ENCODE results near the gene C22orf23.
"Not testable (repeated sequence)": the region's sequence is repeated elsewhere in the genome, so short reads cannot be mapped to it uniquely, and the experiment has no call there.

C22orf23 gene

GRCh38 chr22:37982938-37983859, 29.8 kb upstream of the C22orf23 start:
- in situ Hi-C loops (cut with HindIII; ENCODE audit: low sequenced_read_pairs), result no loop called here

- in situ Hi-C loops (cut with HindIII; ENCODE audit: low sequenced_read_pairs), result no loop called here
Observed at GRCh38 chr22:37982151-37982785, 28.9 kb upstream of the C22orf23 start.

DNA sequence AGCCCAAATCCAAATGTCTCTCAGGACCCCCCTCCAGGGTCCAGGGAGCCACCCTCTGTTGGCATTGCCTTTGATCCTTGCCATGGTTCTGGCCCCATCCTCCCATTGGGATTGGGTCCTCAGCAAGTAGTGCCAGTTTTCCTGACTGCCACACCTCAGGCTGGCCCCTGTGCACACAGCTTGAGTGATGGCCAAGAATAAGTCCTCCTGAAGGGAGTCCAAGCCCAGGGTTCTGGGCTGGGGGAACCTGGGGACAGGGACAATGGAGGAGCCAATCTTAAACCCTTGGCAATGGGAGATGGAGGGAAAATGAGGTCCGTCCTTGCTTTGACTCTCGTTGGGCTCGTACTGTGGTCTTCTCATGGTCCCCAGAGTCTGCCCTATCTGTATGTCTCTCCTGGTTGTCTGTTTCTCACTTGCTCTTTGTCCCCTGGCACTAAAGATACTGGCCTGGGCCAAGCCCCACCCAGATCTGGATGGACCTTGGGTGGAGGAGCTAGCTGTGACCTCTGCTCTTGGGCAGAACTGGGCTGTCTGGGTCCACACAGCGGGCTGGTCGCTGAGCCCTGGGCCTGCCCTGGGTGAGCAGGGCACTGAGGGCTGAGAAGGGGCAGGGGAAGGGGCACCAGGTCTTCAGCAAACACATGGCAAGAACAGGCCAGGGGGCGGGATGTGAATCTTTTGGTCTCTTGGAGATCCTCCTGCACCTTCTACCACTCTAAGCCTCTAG, 28.0 kb upstream of the C22orf23 start:
- in situ Hi-C loops (cut with HindIII; ENCODE audit: low sequenced_read_pairs), result no loop called here

GRCh38 chr22:37979782-37980181, 26.4 kb upstream of the C22orf23 start:
- in situ Hi-C loops (cut with HindIII; ENCODE audit: low sequenced_read_pairs), result no loop called here

GRCh38 chr22:37976547-37976946, 23.1 kb upstream of the C22orf23 start:
- in situ Hi-C loops (cut with HindIII; ENCODE audit: low sequenced_read_pairs), result no loop called here

GRCh38 chr22:37976022-37976421, 22.6 kb upstream of the C22orf23 start:
- in situ Hi-C loops (cut with HindIII; ENCODE audit: low sequenced_read_pairs), result not testable (repeated sequence)

DNA sequence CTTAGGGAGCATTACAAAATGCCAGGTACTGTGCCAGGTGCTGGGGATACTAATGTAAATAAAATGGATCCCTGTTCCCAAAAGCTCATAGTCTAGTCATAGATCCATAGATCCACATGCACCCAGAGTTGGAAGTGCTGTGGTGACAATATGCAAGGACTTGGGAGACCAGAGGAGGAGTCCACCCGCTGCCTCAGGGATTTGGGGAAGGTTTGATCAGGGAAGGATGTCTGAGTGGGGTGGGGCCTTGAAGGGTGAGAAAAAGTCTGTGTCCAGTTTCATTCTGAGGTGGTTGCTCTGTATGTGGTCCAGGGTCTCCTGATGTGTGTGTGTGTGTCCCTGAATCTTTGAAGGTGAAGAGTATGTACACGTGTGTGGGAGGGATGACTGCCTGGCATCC, 21.8 kb upstream of the C22orf23 start:
- in situ Hi-C loops (cut with HindIII; ENCODE audit: low sequenced_read_pairs), result no loop called here

GRCh38 chr22:37973271-37974170, 20.1 kb upstream of the C22orf23 start:
- in situ Hi-C loops (cut with HindIII; ENCODE audit: low sequenced_read_pairs), result no loop called here

DNA sequence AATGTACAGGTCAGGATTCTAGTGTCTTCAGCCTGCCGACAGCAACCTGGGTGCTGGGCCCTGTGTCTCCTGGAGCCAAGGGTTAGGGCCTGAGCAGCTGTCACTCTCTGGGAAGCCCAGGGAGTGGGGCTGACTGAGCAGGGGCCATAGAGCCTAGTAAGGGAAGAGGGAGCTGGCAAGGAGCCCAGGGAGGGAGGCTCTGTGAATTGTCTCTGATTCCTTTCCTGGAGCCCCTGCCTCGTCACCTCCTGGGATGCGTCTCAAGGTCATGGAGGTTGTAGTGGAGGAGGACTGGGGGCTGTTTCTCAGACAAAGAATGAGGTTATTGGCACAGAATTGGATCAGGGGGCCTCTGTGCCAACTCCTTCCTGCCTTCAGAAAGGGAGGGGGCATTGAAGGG, 19.1 kb upstream of the C22orf23 start:
- in situ Hi-C loops (cut with HindIII; ENCODE audit: low sequenced_read_pairs), result no loop called here

DNA sequence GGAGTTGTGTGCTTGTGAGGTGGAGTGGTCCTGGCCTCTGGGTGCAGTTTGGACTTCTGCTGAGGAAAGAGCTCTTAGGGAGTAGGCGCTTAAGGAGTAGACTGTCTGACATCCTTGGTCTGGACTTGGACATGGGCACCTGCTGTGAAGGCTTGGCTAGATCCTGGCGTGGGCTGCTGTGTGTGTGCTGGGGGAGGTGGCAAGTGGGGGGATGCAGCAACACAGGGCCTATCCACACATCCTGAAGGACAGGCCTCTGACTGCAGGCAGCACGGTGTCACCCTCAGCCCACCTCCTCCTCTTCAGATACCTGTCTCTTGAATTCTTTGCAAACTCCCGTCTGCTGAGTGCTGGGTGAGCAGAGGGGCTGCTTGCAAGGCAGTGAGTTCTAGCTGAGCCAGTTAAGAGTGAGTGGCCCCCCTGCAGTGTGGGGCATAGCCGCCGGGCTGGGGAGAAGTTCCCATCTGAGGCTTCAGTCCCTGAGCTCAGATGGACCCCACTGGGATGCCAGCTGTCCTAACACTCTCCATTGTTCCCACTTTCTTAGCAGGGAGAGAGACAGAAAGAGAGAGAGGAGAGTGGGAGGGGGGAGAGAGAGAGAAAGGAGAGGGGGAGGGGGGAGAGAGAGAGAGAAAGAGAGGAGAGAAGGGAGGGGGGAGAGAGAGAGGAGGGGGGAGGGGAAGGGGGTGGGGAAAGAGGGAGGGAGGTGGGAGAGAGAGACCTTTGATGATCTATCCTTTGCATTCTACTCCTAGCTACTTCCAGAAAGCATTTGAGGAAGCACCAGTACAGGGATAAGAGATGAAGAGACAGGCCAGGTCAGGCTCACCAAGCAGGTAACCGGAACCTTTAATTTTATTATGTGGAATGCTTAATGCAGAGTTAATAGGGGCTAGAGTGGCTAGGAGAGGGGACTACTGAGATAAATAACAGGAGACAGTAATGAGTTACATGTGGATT, 18.4 kb upstream of the C22orf23 start:
- in situ Hi-C loops (cut with HindIII; ENCODE audit: low sequenced_read_pairs), result no loop called here

- in situ Hi-C loops (cut with HindIII; ENCODE audit: low sequenced_read_pairs), result no loop called here
Observed at GRCh38 chr22:37970864-37971263, 17.5 kb upstream of the C22orf23 start.

- in situ Hi-C loops (cut with HindIII; ENCODE audit: low sequenced_read_pairs), result no loop called here
Observed at GRCh38 chr22:37968452-37969251, 15.3 kb upstream of the C22orf23 start.

DNA sequence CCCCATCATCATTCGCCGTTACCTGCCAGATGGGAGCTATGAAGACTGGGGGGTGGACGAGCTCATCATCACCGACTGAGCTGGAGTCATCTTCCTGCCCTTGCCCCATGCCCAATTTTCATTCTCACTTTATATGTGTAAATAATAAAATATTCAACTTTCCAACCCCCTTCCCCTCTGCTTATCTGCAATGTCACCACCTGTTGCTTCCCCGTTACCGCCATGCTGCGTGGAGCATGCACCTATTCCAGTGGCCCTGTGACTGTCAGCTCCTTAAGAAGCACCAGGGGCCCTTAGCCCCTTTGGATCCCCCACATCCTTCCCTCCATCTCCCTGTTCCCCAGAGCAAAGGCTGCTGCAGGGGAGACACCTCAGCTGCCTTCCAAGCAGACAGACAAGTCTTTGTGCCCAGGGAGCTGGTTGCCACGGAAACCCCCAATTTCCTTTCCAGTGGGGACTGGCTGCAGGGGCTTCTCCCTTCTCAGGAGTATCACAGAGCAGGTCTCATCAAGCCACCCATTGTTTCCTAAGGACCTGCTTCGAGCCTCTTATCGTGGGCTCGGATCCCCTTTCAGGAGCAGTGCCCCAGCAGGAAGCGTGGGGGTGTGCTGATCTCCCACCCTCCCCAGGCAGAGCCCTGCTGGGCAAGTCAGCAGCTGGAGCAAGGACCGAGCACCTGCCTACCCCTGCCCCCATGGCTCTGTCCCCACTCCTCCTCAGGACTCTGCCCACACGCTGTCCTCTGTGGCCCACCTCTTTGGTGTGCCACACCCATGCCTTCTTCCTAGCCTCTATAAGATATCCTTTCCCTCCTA, 14.4 kb upstream of the C22orf23 start:
- in situ Hi-C loops (cut with HindIII; ENCODE audit: low sequenced_read_pairs), result no loop called here

GRCh38 chr22:37967147-37967546, 13.7 kb upstream of the C22orf23 start:
- in situ Hi-C loops (cut with HindIII; ENCODE audit: low sequenced_read_pairs), result no loop called here

DNA sequence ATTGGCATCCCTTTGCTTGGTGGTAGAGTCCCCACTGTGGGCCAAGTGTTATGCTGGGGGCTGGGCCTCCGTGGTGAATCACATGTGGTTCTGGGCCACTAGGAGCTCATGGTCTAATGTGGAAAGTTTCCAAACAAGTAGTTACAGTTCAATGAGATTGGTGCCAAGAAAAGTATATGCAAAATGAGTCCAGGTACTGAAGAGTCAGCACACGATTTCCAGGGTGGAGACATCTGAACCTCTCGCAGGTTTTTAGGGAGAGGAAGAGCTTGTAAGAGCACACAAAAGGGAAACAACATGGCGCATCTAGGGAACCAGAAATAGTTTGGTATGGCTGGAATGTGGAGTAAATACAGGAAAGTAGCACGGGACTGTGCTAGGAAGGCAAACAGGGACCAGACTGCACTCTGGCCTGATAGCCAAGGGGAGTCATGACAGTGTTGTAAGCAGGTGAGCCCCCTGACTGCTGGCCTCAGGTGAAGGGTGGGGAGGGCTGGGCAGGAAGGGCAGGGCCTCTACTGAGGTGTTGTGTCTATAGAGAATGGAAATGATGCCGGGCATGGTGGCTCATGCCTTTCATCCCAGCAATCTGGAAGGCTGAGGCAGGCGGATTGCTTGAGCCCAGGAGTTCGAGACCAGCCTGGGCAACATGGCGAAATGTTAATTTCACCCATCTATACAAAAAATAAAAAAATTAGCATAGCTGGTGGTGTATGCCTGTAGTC, 12.7 kb upstream of the C22orf23 start:
- in situ Hi-C loops (cut with HindIII; ENCODE audit: low sequenced_read_pairs), result no loop called here

DNA sequence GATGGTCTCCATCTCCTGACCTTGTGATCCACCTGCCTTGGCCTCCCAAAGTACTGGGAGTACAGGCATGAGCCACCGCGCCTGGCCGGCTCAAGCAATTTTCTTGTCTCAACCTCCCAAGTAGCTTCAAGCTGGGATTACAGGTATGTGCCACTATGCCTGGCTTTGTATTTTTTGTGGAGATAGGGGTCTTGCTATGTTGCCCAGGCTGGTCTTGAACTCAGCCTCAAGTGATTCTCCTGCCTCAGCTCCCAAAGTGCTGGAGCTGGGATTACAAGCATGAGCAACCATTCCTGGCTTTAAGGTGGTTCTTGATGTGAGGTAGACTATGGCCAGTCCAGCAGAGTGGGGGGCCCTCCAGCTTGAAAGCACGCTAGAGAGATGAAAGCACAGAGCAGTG, 7.7 kb upstream of the C22orf23 start:
- in situ Hi-C loops (cut with HindIII; ENCODE audit: low sequenced_read_pairs), result no loop called here

GRCh38 chr22:37959231-37959825, 5.9 kb upstream of the C22orf23 start:
- in situ Hi-C loops (cut with HindIII; ENCODE audit: low sequenced_read_pairs), result no loop called here
